GM21423 (cell line): Measurements from ENCODE around the gene FGFR3.
"Not testable (repeated sequence)": the region's sequence is repeated elsewhere in the genome, so short reads cannot be mapped to it uniquely, and the experiment has no call there.

Experiments
- ATAC-seq: cut with Tn5 transposase; IDR thresholded peaks from one replicate; pipeline ENCODE4 v1.9.1; 2021; ENCODE audit warnings: mild to moderate bottlenecking, moderate library complexity; ENCODE audit not compliant: unreplicated experiment

FGFR3 gene

GRCh38 chr4:1836650-1837049, 43.6 kb downstream of the FGFR3 start:
- no peak for ATAC-seq

GRCh38 chr4:1837069-1837468, 44.0 kb downstream of the FGFR3 start:
- ATAC-seq, result no peak

GRCh38 chr4:1839282-1839681, 46.2 kb downstream of the FGFR3 start:
- ATAC-seq, result no peak

- no peak for ATAC-seq
Observed at GRCh38 chr4:1841201-1841886, 48.3 kb downstream of the FGFR3 start.

GRCh38 chr4:1841887-1842210, 48.8 kb downstream of the FGFR3 start:
- ATAC-seq, result no peak

- no peak for ATAC-seq
Observed at GRCh38 chr4:1842339-1842895, 49.3 kb downstream of the FGFR3 start.

GRCh38 chr4:1842993-1843448, 49.9 kb downstream of the FGFR3 start:
- no peak for ATAC-seq

- ATAC-seq, result no peak
Observed at GRCh38 chr4:1843852-1844251, 50.8 kb downstream of the FGFR3 start.

- not testable (repeated sequence) for ATAC-seq
Observed at GRCh38 chr4:1844618-1845017, 51.5 kb downstream of the FGFR3 start.

GRCh38 chr4:1846580-1846979, 53.5 kb downstream of the FGFR3 start:
- ATAC-seq, result no peak

GRCh38 chr4:1850276-1850675, 57.2 kb downstream of the FGFR3 start:
- ATAC-seq, result no peak

- no peak for ATAC-seq
Observed at GRCh38 chr4:1851160-1851559, 58.1 kb downstream of the FGFR3 start.

- no peak for ATAC-seq
Observed at GRCh38 chr4:1851575-1852410, 58.7 kb downstream of the FGFR3 start.

- ATAC-seq, result no peak
Observed at GRCh38 chr4:1852904-1853623, 60.0 kb downstream of the FGFR3 start.

GRCh38 chr4:1854752-1855151, 61.7 kb downstream of the FGFR3 start:
- ATAC-seq, result no peak

GRCh38 chr4:1855333-1856070, 62.4 kb downstream of the FGFR3 start:
- ATAC-seq, result peak; percentile 17

GRCh38 chr4:1856071-1856942, 63.2 kb downstream of the FGFR3 start, which contains the start of gene LETM1:
LETM1 (minus strand) TSS chr4:1856156; CDS start chr4:1855950, 206 bp downstream.
- ATAC-seq, result peak; percentile 90

- ATAC-seq, result no peak
Observed at GRCh38 chr4:1856943-1857699, 64.0 kb downstream of the FGFR3 start.

- no peak for ATAC-seq
Observed at GRCh38 chr4:1857931-1858330, 64.8 kb downstream of the FGFR3 start.
